ENCODE results near the gene MRPL45. TPM values are rescaled to one million over a fixed set of nuclear protein-coding genes. Genes with fewer than 3 reads are reported as not detected.
"Not testable (repeated sequence)": the region's sequence is repeated elsewhere in the genome, so short reads cannot be mapped to it uniquely, and the experiment has no call there.

The MRPL45 gene
- 25.7 TPM for total RNA-seq
- long read RNA-seq, transcript MRPL45-203 (8 exons, 1,705 nt): major isoform, 33 of 40 reads
- long read RNA-seq, partial matches to known transcripts: 5 of 40 reads
- long read RNA-seq, other reads (novel, unspliced or antisense): 1 of 40 reads

GRCh38 chr17:38296834-38297517 is at the start of gene MRPL45:
Gene MRPL45 (plus strand): TSS chr17:38297168. CDS start chr17:38297184, 16 bp downstream.
- H3K4me3 ChIP-seq: peak within 1 kb of the TSS; percentile 63
- H3K27me3 ChIP-seq; H3K9me3 ChIP-seq; H3K4me1 ChIP-seq; intact Hi-C loops (cut with DNase I); H3K36me3 ChIP-seq: not testable (repeated sequence)
- H3K27ac ChIP-seq: peak within 1 kb of the TSS; percentile 73
- DNase-seq (peak; percentile 99), ATAC-seq (peak; percentile 99)

- H3K9me3 ChIP-seq; H3K4me3 ChIP-seq; H3K4me1 ChIP-seq; H3K27ac ChIP-seq; intact Hi-C loops (cut with DNase I); H3K27me3 ChIP-seq; DNase-seq; H3K36me3 ChIP-seq; ATAC-seq: not testable (repeated sequence)
These were observed 43.8 kb upstream of the MRPL45 start for GRCh38 chr17:38253191-38253590.

DNA sequence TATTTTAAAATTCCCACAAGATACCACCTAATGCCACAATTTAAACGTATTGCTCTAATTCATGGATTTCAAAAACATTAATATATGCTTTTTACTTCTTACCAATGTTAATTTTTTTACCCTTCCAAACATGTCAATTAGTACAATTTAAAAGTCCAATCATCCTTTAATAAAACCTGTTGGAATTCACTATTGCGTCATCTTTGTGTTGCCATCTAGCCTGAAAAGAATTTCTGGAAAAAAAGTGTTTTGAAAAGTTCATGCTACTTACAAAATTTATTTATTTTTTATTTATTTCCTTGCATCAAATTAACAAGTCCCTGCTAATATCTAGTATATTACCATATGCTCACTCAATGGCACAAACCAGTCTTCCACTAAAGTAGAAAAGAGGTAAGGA is 42.6 kb upstream of the MRPL45 start:
- H3K27ac ChIP-seq; H3K9me3 ChIP-seq; H3K27me3 ChIP-seq; ATAC-seq; intact Hi-C loops (cut with DNase I); H3K4me3 ChIP-seq; DNase-seq; H3K36me3 ChIP-seq; H3K4me1 ChIP-seq: not testable (repeated sequence)

DNA sequence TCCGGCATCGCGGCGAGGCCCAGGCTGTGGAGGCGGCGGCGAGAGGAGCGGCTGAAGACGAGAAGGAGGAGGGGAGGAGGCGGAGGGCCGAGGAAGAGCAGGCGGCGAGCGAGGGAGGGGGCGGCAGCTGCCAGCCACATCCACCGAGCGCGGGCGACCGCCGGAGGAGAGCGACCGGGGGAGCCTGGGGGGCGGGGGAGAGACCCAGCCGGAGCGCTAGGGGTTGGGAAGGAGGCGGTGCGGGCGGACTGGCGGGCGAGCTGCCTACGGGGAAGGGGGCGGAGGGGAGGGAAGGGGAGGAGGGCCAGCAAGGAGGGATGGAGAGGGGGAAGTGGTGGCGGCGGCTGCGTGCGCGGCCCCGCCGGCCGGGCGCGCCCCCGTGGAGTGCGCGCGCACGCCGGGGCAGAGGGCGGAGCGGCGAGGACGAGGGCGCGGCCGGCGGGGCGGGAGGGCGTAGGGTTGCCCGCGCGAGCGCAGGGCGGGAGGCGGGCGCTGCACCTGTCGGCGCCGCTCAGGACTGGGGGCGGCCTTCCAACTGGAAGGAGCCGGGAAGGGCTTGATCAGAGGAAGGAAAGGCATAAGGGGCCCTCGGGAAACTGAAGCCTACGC is 39.9 kb upstream of the MRPL45 start:
- intact Hi-C loops (cut with DNase I); H3K9me3 ChIP-seq; H3K27me3 ChIP-seq; H3K4me1 ChIP-seq; H3K36me3 ChIP-seq: not testable (repeated sequence)
- Histone ChIP-seq H3K4me3 (peak overlapping the region; percentile 48), H3K27ac (peak overlapping the region; percentile 51)
- ATAC-seq (peak; percentile 97), DNase-seq (peak; percentile 94)

GRCh38 chr17:38265974-38266506 is 30.9 kb upstream of the MRPL45 start:
- intact Hi-C loops (cut with DNase I); H3K27ac ChIP-seq; DNase-seq; H3K36me3 ChIP-seq; ATAC-seq; H3K9me3 ChIP-seq; H3K4me1 ChIP-seq; H3K4me3 ChIP-seq; H3K27me3 ChIP-seq: not testable (repeated sequence)

- H3K9me3 ChIP-seq; H3K4me3 ChIP-seq; H3K27me3 ChIP-seq; H3K27ac ChIP-seq; H3K4me1 ChIP-seq; H3K36me3 ChIP-seq; ATAC-seq; intact Hi-C loops (cut with DNase I): not testable (repeated sequence)
- DNase-seq: peak; percentile 27
These were observed 30.4 kb upstream of the MRPL45 start for GRCh38 chr17:38266571-38266970.

DNA sequence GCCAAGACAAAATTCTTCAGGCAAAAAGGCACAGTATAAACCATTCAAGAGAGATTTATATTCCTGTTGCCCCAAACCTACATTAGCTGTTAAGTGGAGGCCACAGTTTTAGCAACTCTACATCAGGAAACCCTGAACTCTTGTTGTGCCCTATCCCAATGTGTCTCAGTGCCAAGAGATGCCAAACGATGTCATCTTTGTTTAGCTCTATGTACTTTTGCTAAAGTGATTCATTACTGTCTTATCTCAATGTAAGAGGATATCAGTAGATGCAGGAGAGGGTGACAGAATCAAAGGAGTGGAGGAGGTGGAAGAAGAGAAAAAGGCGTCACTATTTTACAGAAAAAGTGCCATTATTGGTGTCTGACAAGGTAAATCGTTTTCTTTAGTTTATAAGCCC is 28.8 kb upstream of the MRPL45 start:
- DNase-seq; H3K27me3 ChIP-seq; intact Hi-C loops (cut with DNase I); H3K27ac ChIP-seq; H3K9me3 ChIP-seq; H3K4me1 ChIP-seq; H3K4me3 ChIP-seq; H3K36me3 ChIP-seq; ATAC-seq: not testable (repeated sequence)

DNA sequence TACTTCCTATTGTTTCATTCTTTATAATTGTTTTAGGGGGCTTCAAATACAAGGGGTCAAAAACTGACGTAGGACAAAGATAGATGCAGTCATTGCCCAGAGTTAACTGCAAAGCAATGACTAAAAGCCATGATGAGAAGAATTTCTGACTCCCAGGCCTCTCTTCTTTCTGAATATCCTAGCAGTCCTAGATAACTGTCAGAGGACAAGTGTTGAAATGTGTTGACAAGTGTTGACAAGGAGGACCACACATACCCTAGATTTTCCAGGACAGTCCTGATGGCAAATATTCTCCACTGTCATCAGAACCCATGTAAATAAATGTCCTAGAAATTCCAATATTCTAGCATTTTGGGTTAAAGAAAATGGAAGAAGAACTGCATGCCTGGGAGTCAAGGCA is 27.9 kb upstream of the MRPL45 start:
- H3K4me1 ChIP-seq; DNase-seq; H3K36me3 ChIP-seq; H3K9me3 ChIP-seq; intact Hi-C loops (cut with DNase I); H3K4me3 ChIP-seq; H3K27me3 ChIP-seq; H3K27ac ChIP-seq; ATAC-seq: not testable (repeated sequence)

- intact Hi-C loops (cut with DNase I); H3K27ac ChIP-seq; H3K36me3 ChIP-seq; H3K9me3 ChIP-seq; H3K4me1 ChIP-seq; DNase-seq; H3K27me3 ChIP-seq; H3K4me3 ChIP-seq: not testable (repeated sequence)
- peak; percentile 26 for ATAC-seq
These were observed 27.4 kb upstream of the MRPL45 start for GRCh38 chr17:38269552-38269951.

GRCh38 chr17:38285994-38286393 is 11.0 kb upstream of the MRPL45 start:
- intact Hi-C loops (cut with DNase I); H3K4me3 ChIP-seq; H3K9me3 ChIP-seq; DNase-seq; H3K36me3 ChIP-seq; H3K4me1 ChIP-seq; H3K27me3 ChIP-seq; H3K27ac ChIP-seq; ATAC-seq: not testable (repeated sequence)

DNA sequence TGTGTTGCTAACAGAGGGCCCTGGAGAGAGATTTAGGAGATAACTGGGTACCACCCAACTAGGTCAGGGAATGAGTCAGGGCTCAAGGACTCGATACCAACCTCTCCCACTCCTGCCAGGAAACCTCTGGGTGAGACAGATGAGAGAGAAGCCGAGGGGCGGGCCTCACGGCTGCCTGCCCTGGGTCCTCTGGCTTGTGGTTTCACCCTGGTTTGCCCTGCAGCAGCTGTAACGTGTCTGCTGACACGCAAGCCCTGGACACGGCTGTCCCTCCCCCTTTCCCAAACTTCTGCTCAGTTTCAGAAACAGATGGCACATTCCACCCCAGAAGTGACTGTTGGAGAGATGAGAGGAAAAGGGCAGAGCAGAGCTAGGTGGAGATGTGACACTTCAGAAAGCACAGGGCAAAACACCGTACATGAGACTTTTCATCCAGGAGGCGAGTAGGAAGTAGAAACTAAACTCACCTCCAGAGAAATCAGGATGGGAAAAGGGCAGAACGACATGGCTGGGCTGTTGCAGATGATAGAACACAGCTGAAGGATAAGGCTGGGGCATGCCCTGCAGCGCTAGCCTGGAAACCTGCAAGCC is 10.4 kb upstream of the MRPL45 start:
- H3K27ac ChIP-seq; H3K4me3 ChIP-seq; H3K4me1 ChIP-seq; H3K27me3 ChIP-seq; H3K36me3 ChIP-seq; H3K9me3 ChIP-seq; intact Hi-C loops (cut with DNase I): not testable (repeated sequence)
- peak; percentile 57 for DNase-seq
- ATAC-seq: peak; percentile 93
